Neural cell (in vitro differentiated cells): ENCODE data around the gene FKRP. TPM values are rescaled to one million over a fixed set of nuclear protein-coding genes. Genes with fewer than 3 reads are reported as not detected.

Experiments used
- H2AFZ ChIP-seq: fragments of 200-600, 300-800 bp; sonication (generic), shearing (Covaris generic); 2 replicates; pipeline ENCODE4 v1.6.0; 2014; ENCODE audit warnings: low read depth, mild to moderate bottlenecking, antibody characterized with exemption, low read length, moderate library complexity
- H3F3A ChIP-seq: fragments of 200-600 bp; shearing (Covaris generic); 2 replicates; pipeline ENCODE4 v1.6.1; 2016; ENCODE audit warnings: mild to moderate bottlenecking, moderate library complexity, mixed read lengths, antibody characterized with exemption, low read length; ENCODE audit not compliant: insufficient read depth, poor library complexity, severe bottlenecking
- H3K27ac ChIP-seq: fragments of 200-600, 300-800 bp; sonication (generic), shearing (Covaris generic); 2 replicates; pipeline ENCODE4 v1.5.1; 2014; ENCODE audit warnings: mild to moderate bottlenecking, low read length, moderate library complexity
- H3K27me3 ChIP-seq: fragments of 300-800, 200-600 bp; sonication (generic), shearing (Covaris generic); 2 replicates; pipeline ENCODE4 v1.6.0; 2014; ENCODE audit warnings: mild to moderate bottlenecking, low read depth, low read length, moderate library complexity; ENCODE audit not compliant: insufficient read depth
- H3K36me3 ChIP-seq: fragments of 300-800, 200-600 bp; sonication (generic), shearing (Covaris generic); 2 replicates; pipeline ENCODE4 v1.5.1; 2014; ENCODE audit warnings: mild to moderate bottlenecking, antibody characterized with exemption, low read length, moderate library complexity; ENCODE audit not compliant: insufficient read depth
- H3K4me2 ChIP-seq: fragments of 300-800, 200-600 bp; sonication (generic), shearing (Covaris generic); 2 replicates; pipeline ENCODE4 v1.6.0; 2014; ENCODE audit warnings: mild to moderate bottlenecking, low read length
- H3K4me3 ChIP-seq: fragments of 300-800, 200-600 bp; sonication (generic), shearing (Covaris generic); 2 replicates; pipeline ENCODE4 v1.5.1; 2014; ENCODE audit warnings: mild to moderate bottlenecking, low read length, moderate library complexity
- H3K79me2 ChIP-seq: fragments of 200-600 bp; shearing (Covaris generic); replicated peaks from 2 replicates; pipeline ENCODE4 v1.6.0; 2014; ENCODE audit warnings: mild to moderate bottlenecking, low read length, moderate library complexity; ENCODE audit not compliant: insufficient read depth
- H3K9ac ChIP-seq: fragments of 300-800, 200-600 bp; sonication (generic), shearing (Covaris generic); 2 replicates; pipeline ENCODE4 v1.6.1; 2016; ENCODE audit warnings: mild to moderate bottlenecking, low read length, mixed read lengths
- H3K9me2 ChIP-seq: fragments of 200-600 bp; shearing (Covaris generic); 2 replicates; pipeline ENCODE4 v1.6.1; 2016; ENCODE audit warnings: mild to moderate bottlenecking, low read length, mixed read lengths; ENCODE audit not compliant: insufficient read depth
- H3K9me3 ChIP-seq: fragments of 200-600, 300-800 bp; sonication (generic), shearing (Covaris generic); 2 replicates; pipeline ENCODE4 v1.6.1; 2016; ENCODE audit warnings: mild to moderate bottlenecking, mixed run types, low read length, moderate library complexity, mixed read lengths
- H4K20me1 ChIP-seq: fragments of 200-600 bp; shearing (Covaris generic); 2 replicates; pipeline ENCODE4 v1.6.1; 2016; ENCODE audit warnings: mild to moderate bottlenecking, mixed run types; ENCODE audit not compliant: insufficient read depth
- EP300 ChIP-seq: fragments of 450-650 bp; conservative IDR thresholded peaks from 2 replicates; pipeline ENCODE4 v1.6.1; 2014; ENCODE audit warnings: antibody characterized with exemption, mild to moderate bottlenecking, moderate library complexity; ENCODE audit not compliant: poor library complexity, severe bottlenecking
- POLR2AphosphoS5 ChIP-seq: IDR thresholded peaks from 2 replicates; pipeline ENCODE4 v1.6.1; 2012
- RAD21 ChIP-seq: fragments of 450-650 bp; conservative IDR thresholded peaks from 2 replicates; pipeline ENCODE4 v1.6.1; 2014; ENCODE audit warnings: antibody characterized with exemption, mild to moderate bottlenecking, moderate library complexity
- SMC3 ChIP-seq: fragments of 450-650 bp; conservative IDR thresholded peaks from 2 replicates; pipeline ENCODE4 v1.6.1; 2014; ENCODE audit warnings: antibody characterized with exemption, mild to moderate bottlenecking, moderate library complexity; ENCODE audit not compliant: poor library complexity
- TAF1 ChIP-seq: IDR thresholded peaks from 2 replicates; pipeline ENCODE4 v1.6.1; 2012; ENCODE audit warnings: low read depth
- polyA plus RNA-seq: library from polyadenylated mRNA; depleted of rRNA; stranded (reverse); fragments of >200 nt; gene quantifications from 2 replicates; pipeline ENCODE4 v1.2.3, GENCODE V29; 2014
- TF ChIP-seq, protein P1 (sequence below): fragments of 450-650 bp; IDR thresholded peaks from 2 replicates; pipeline ENCODE4 v1.5.1; 2014; ENCODE audit warnings: antibody characterized with exemption, mild to moderate bottlenecking, moderate library complexity; ENCODE audit not compliant: poor library complexity, severe bottlenecking
- TF ChIP-seq, protein P2 (sequence below): IDR thresholded peaks from 2 replicates; pipeline ENCODE4 v1.6.1; 2012; ENCODE audit warnings: borderline replicate concordance

Gene FKRP
- polyA plus RNA-seq, 1 donor from 2014 or later = 27.8 TPM

DNA sequence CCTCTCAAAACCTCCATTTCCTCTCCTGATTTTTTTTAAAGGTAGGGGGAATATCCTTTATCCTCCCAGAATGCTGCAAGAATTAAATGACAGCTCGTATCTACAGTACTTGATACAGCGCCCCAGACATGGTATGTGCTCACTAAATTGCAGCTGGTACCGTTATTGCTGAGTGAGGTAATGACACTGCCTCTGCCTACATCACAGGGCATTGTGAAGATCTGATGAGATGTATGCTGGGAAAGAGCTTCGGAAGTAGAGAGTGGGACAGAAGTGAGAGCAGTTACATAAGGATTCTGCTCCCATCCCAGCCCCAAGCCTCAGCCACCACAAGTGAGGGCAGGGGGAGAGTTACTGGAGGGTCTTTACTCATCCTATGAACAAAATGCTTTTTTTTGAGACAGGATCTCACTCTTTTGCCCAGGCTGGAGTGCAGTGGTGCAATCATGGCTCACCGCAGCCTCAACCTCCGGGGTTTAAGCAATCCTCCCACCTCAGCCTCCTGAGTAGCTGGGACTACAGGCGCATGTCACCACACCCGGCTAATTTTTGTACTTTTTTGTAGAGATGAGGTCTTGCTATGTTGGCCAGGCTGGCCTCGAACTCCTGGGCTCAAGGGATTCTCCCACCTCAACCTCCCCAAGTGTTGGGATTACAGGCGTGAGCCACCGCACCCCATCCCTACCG, 1.7 kb upstream of the FKRP start:
- TF ChIP-seq, protein P1, sequence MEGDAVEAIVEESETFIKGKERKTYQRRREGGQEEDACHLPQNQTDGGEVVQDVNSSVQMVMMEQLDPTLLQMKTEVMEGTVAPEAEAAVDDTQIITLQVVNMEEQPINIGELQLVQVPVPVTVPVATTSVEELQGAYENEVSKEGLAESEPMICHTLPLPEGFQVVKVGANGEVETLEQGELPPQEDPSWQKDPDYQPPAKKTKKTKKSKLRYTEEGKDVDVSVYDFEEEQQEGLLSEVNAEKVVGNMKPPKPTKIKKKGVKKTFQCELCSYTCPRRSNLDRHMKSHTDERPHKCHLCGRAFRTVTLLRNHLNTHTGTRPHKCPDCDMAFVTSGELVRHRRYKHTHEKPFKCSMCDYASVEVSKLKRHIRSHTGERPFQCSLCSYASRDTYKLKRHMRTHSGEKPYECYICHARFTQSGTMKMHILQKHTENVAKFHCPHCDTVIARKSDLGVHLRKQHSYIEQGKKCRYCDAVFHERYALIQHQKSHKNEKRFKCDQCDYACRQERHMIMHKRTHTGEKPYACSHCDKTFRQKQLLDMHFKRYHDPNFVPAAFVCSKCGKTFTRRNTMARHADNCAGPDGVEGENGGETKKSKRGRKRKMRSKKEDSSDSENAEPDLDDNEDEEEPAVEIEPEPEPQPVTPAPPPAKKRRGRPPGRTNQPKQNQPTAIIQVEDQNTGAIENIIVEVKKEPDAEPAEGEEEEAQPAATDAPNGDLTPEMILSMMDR = no peak
- TF ChIP-seq EP300 = no peak
- TF ChIP-seq RAD21 = no peak
- TF ChIP-seq, protein P2, sequence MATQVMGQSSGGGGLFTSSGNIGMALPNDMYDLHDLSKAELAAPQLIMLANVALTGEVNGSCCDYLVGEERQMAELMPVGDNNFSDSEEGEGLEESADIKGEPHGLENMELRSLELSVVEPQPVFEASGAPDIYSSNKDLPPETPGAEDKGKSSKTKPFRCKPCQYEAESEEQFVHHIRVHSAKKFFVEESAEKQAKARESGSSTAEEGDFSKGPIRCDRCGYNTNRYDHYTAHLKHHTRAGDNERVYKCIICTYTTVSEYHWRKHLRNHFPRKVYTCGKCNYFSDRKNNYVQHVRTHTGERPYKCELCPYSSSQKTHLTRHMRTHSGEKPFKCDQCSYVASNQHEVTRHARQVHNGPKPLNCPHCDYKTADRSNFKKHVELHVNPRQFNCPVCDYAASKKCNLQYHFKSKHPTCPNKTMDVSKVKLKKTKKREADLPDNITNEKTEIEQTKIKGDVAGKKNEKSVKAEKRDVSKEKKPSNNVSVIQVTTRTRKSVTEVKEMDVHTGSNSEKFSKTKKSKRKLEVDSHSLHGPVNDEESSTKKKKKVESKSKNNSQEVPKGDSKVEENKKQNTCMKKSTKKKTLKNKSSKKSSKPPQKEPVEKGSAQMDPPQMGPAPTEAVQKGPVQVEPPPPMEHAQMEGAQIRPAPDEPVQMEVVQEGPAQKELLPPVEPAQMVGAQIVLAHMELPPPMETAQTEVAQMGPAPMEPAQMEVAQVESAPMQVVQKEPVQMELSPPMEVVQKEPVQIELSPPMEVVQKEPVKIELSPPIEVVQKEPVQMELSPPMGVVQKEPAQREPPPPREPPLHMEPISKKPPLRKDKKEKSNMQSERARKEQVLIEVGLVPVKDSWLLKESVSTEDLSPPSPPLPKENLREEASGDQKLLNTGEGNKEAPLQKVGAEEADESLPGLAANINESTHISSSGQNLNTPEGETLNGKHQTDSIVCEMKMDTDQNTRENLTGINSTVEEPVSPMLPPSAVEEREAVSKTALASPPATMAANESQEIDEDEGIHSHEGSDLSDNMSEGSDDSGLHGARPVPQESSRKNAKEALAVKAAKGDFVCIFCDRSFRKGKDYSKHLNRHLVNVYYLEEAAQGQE = no peak
- Histone ChIP-seq H3K27ac (no peak overlapping the region), H3K9me2 (no peaks in the 10 kb centered on the region), H4K20me1 (peaks cover 30% of the 10 kb centered on the region), H3K4me3 (peak overlapping the region; percentile 98), H3K4me2 (peak overlapping the region; percentile 65), H3K27me3 (no peaks in the 10 kb centered on the region), H3K9ac (peak overlapping the region; percentile 99), H3K9me3 (no peaks in the 10 kb centered on the region), H3F3A (no peaks in the 10 kb centered on the region), H2AFZ (no peak overlapping the region), H3K79me2 (peaks cover 68% of the 10 kb centered on the region), H3K36me3 (no peaks in the 10 kb centered on the region)

DNA sequence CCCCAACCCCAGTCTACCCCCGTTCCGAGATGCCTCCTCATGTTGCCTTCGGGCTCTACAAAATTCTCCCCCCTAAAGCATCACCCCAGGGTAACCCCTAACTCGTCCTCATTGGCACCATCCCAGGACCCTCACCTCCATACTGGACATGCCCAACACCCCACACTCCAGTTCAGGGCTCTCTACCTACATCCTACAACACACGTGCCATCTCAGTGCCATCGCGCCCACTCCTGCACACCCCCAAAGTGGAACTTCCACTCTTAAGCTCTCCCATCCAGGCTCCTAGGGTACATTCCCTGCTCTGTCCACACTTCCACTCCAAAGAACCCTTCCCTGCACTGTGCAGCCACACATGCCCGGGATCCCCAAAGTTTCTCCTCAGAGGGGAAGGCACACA, 827 bp upstream of the FKRP start:
- Histone ChIP-seq H3K9me2 (no peaks in the 10 kb centered on the region), H3K36me3 (no peaks in the 10 kb centered on the region), H3K9me3 (no peaks in the 10 kb centered on the region), H4K20me1 (peaks cover 27% of the 10 kb centered on the region), H3K27me3 (no peaks in the 10 kb centered on the region), H2AFZ (no peak overlapping the region), H3K9ac (peak overlapping the region; percentile 99), H3K79me2 (peaks cover 61% of the 10 kb centered on the region), H3K4me3 (peak overlapping the region; percentile 98), H3K27ac (peak overlapping the region; percentile 87), H3K4me2 (peak overlapping the region; percentile 65), H3F3A (no peaks in the 10 kb centered on the region)
- TF ChIP-seq POLR2AphosphoS5 (no peak), TAF1 (no peak), RAD21 (no peak), SMC3 (no peak)
- TF ChIP-seq, protein P1 = no peak
